HG03066 (cell line): ENCODE results near the gene C3orf80.
"Not testable (repeated sequence)": the region's sequence is repeated elsewhere in the genome, so short reads cannot be mapped to it uniquely, and the experiment has no call there.

Experiments
- ATAC-seq: cut with Tn5 transposase; IDR thresholded peaks from one replicate; pipeline ENCODE4 v1.9.1; 2021; ENCODE audit warnings: low read depth; ENCODE audit not compliant: unreplicated experiment

The C3orf80 gene

GRCh38 chr3:160210799-160211221, 14.4 kb upstream of the C3orf80 start:
- no peak for ATAC-seq

DNA sequence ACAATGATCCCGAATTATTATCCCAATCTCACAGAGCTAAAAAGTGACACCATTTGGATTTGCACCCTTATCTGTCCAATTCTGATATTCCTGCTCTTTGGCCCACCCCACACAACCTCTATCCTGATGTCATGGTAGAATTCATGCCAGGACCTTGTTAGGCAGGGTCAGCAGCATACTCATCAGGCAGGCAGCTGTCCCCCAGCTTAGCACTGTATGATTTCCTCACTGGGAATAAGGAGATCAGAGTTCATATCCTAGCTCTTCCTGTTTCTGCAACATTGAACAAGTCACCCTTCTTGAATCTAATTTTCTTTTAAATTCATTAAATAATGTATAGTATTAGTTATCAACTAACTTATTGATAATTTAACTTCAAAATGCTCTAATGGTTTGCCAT, 12.0 kb upstream of the C3orf80 start:
- no peak for ATAC-seq

- no peak for ATAC-seq
Observed at GRCh38 chr3:160217675-160218074, 7.5 kb upstream of the C3orf80 start.

- no peak for ATAC-seq
Observed at GRCh38 chr3:160218136-160218535, 7.1 kb upstream of the C3orf80 start.

DNA sequence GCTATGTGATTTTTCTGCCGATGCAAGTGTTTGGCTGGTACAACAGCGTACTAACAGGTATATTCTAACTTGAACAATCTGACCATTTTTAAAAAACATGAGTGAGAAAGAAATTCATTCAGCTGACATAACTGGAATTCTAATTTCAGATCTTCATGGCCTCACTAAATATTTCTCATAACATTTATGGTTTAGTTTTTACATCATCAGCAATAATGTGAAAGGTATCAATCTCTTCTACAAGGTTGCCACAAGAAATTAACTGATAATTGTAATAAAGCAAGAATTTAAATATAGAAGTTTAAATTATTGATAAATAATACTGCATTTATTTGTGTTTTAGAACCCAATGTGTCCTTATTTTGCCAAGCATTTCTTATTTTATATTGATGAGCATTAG, 5.2 kb upstream of the C3orf80 start:
- ATAC-seq, result no peak

GRCh38 chr3:160221019-160221418, 4.2 kb upstream of the C3orf80 start:
- ATAC-seq, result no peak

DNA sequence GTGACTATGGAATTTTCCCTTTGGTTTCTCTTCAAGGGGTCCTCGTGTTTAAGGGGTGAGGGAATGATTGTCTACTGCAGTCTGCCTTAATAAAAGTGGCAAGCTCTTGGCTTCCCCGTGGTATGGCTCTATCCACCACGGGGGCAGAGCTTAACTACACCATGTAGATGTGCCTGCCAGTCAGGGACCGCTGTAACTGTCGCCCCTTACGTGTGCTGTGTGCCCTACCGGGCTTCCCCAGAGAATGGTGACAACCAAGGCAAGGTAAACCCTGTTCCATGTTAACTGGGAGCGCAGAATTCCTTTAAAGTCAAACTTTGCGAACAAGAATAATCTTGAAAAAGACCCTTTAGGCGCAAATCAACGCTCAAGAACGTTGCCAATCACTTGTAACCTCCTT, 966 bp upstream of the C3orf80 start:
- no peak for ATAC-seq

DNA sequence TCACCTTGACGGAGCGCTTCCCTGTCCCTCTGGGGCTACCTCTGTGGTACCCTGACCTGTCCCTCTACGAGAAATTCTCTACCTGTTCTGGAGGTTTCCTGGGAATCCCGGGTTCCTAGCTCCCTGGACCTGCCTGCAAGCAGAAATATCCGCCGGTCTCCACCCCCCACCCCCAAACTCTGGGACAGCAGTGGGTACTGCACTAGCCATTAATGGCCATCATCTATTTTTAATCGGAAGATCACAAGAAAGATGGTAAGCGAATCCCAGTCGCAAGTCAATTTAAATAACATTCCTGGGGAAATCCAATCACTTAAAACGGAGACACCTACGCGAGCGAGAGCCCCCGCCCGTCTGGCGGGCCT, 429 bp upstream of the C3orf80 start:
- ATAC-seq, result no peak

DNA sequence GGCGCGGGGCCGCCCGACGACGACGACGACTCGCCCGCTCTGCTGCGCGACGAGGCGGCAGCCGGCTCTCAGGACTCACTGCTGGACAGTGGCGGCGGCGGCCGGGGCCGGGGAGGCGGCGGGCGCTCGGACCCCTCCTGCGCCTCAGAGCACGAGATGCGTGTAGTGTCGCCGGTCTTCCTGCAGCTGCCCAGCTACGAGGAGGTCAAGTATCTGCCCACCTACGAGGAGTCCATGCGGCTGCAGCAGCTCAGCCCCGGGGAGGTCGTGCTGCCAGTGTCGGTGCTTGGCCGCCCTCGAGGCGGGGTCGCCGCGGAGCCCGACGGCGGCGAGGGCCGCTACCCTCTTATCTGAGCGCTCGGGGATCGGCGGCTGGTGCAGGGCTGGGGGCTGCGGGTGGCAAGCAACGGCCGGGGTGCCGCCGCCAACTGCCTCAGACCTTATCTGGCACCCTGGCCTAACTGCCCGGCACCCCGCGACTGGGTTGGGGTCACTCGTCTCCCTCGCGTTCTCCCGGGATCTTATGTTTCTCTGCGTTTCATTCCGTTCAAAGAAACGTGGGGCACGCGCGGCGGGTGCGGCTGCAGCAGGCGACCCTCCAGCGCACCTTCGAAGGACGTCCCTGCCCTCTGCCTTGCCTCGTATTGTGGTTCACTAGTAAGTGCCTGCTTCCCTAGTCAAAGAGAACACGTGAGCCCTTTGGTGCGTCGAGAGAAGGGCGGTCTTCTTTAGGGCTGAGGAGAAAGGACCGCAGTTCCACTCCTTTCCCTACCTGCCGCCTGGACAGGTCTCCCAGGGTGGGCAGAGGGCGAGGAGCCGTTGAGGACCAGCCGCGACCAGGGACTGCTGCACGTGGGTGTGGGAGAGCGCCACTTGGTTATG, 1.0 kb downstream of the C3orf80 start:
- peak; percentile 27 for ATAC-seq

- ATAC-seq, result no peak
Observed at GRCh38 chr3:160227419-160227818, 2.2 kb downstream of the C3orf80 start.

DNA sequence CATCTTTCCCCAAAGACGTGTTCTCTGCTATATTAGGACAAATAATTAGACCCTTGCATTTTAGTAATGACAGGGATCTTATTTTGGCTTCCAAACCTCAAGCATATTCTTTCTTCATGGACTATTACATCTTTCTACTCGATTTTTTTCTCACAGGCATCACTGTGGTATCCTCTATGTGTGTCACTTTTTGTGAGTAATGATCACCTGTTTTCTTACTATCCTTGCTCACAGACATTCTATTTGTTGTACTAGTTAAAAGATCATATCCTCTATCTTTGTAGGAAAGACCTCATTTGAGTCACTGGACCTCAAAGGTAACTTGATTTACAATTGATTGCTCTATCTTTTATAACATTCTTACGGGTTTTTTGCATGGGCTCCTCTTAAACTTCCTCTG, 6.8 kb downstream of the C3orf80 start:
- no peak for ATAC-seq

DNA sequence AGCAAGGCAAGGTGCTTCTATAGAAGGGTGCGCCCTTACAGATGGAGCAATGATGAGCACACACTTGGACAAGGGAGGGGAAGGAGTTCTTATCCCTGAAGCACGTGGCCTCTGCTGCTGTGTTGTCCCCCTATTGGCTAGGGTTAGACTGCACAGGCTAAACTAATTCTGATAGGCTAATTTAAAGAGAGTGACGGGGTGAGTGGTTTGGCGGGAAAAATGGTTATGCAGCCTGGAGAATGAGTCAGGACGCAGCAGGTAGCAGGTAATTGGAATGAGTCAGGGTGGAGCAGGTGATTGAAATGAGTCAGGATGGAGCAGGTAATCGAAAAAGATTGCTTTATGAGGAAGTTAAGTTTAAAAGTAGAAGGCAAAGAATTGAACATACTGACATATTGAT, 15.5 kb downstream of the C3orf80 start:
- not testable (repeated sequence) for ATAC-seq

- ATAC-seq, result no peak
Observed at GRCh38 chr3:160245261-160245800, 20.1 kb downstream of the C3orf80 start.

DNA sequence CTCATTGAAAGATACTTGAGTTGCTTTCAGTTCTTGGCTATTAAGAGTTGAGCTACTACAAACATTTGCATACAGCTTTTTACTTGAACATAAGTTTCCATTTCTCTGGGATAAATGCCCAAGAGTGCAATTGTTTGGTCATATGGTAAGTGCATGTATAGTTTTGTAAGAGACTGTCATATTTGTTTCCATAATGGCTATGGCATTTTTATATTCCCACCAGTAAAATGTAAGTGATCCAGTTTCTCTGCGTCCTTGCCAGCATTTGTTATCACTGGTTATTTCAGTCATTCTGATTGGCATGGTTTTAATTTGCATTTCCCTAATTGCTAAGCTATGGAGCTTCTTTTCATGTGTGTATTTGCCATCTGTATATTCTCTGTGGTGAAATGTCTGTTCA, 22.5 kb downstream of the C3orf80 start:
- ATAC-seq, result no peak

DNA sequence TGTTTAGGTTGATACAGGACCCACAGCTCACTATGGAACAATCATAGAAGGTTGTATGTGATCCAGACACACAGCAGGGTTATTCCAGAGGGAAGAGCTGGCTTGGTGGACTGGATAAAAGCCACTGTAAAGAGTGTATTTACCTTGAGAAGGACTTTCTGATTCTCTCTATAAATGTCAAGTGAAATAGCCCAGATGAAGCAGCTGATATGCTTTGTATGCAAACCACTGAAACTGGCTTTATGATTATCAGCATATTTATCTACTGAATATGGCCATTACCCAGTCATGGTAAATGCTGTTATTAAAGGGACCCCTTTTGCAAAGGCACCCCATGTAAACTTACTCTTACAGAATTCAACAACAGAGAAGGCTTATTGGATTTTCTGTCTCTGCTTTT, 28.1 kb downstream of the C3orf80 start:
- ATAC-seq, result no peak

- ATAC-seq, result no peak
Observed at GRCh38 chr3:160257606-160258005, 32.4 kb downstream of the C3orf80 start.

DNA sequence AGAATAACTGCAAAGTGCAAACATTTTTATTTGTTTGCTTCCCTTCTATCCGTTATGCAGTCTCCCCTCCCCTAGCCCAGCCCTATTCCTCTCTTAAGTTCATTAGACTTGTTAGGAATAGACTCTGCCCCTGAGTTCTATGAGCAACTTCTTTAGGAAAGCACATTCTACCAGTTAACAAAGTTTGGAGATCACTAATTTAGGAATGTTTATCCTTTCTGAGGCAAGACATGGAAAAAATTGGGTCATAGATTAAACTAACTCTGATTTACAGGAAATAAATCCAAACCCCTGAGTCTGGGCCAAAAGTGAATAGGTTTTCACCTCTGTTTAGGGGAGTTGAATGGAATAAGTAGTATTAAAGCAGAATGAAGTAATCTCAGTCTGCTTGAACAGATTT, 34.4 kb downstream of the C3orf80 start:
- ATAC-seq, result no peak

DNA sequence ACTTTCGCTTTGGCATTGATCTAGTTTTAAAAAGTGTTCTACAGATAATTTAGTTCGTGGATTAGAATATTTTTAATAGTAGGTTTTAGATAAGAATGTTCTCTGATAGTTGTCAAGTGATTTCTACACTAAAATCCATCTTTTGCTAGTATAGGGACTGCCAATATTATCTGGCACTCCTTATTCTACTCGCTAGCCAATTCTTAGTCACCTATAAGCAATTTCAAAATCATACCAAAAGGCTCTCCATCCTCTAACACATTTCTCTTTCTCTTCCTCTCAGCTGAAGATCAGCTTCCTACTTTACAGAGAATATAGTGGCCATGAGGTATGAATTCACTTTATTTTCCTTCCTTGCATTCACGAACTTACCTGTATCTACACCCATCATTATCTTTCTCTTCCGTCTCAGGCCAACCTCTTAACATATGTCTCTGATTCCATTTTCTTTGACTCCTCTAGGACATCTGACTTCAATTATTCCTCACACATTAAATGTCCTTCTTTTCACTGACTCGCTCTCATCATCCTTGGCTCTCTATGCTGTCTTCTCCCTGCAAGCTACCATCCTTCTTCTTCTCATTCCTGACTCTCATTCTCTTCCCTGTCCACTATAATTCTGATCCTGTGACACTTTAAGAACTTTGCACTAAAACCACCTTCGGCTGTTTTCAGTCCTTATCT, 35.5 kb downstream of the C3orf80 start:
- ATAC-seq, result no peak

GRCh38 chr3:160265088-160265487, 39.9 kb downstream of the C3orf80 start:
- no peak for ATAC-seq
